Mesenchymal stem cell (in vitro differentiated cells and primary cell): ENCODE data around the gene SFTPA2.
"Not testable (repeated sequence)": the region's sequence is repeated elsewhere in the genome, so short reads cannot be mapped to it uniquely, and the experiment has no call there.

Source experiments
- DNase-seq: peaks from one replicate; pipeline ENCODE4 v3.0.0-alpha.2; 2013
- H2AFZ ChIP-seq: one replicate; pipeline ENCODE4 v1.6.1; 2013; ENCODE audit warnings: low read depth, mild to moderate bottlenecking, control low read depth, inconsistent platforms, low read length, moderate library complexity
- H2AK5ac ChIP-seq: 2 replicates; pipeline ENCODE4 v1.6.1; 2013; ENCODE audit warnings: low read length, moderate library complexity, mild to moderate bottlenecking, inconsistent platforms; ENCODE audit not compliant: severe bottlenecking
- H2BK120ac ChIP-seq: one replicate; pipeline ENCODE4 v1.6.1; 2013; ENCODE audit warnings: low read depth, mild to moderate bottlenecking, inconsistent platforms, low read length, moderate library complexity
- H2BK12ac ChIP-seq, 2 experiments: one replicate each; pipeline ENCODE4 v1.6.1; 2013; ENCODE audit warnings: inconsistent platforms in 2 of 2, low read length in 2 of 2, mild to moderate bottlenecking in 2 of 2, moderate library complexity in 2 of 2, control low read depth in 1 of 2
- H2BK15ac ChIP-seq: one replicate; pipeline ENCODE4 v1.6.1; 2013; ENCODE audit warnings: mild to moderate bottlenecking, low read depth, inconsistent platforms; ENCODE audit not compliant: poor library complexity, severe bottlenecking
- H2BK5ac ChIP-seq: 2 replicates; pipeline ENCODE4 v1.6.1; 2013; ENCODE audit warnings: low read depth, mild to moderate bottlenecking, low read length, control low read depth, inconsistent platforms; ENCODE audit not compliant: poor library complexity, severe bottlenecking
- H3K14ac ChIP-seq, 2 experiments: one replicate each; pipeline ENCODE4 v1.6.1; 2013; ENCODE audit warnings: inconsistent platforms in 2 of 2, low read length in 2 of 2, control low read depth in 1 of 2, mild to moderate bottlenecking in 1 of 2, moderate library complexity in 1 of 2
- H3K18ac ChIP-seq, 2 experiments: one replicate each; pipeline ENCODE4 v1.6.1; 2013; ENCODE audit warnings: inconsistent platforms in 2 of 2, low read length in 2 of 2, control low read depth in 1 of 2, low read depth in 1 of 2, mild to moderate bottlenecking in 1 of 2
- H3K23ac ChIP-seq, 2 experiments: one replicate each; pipeline ENCODE4 v1.6.1; 2013; ENCODE audit warnings: inconsistent platforms in 2 of 2, low read length in 2 of 2, mild to moderate bottlenecking in 2 of 2, moderate library complexity in 2 of 2, control low read depth in 1 of 2
- H3K27ac ChIP-seq: 2 replicates; pipeline ENCODE4 v1.5.1; 2013; ENCODE audit warnings: mild to moderate bottlenecking, moderate library complexity, low read length, control low read depth, inconsistent platforms; ENCODE audit not compliant: poor library complexity, severe bottlenecking
- H3K27me3 ChIP-seq, 2 experiments: 2 replicates each; pipeline versions ENCODE4 v1.6.1 to v1.7.0; 2013; ENCODE audit warnings: low read length in 2 of 2, mild to moderate bottlenecking in 2 of 2, moderate library complexity in 2 of 2, control low read depth in 1 of 2, inconsistent platforms in 1 of 2; ENCODE audit not compliant: control insufficient read depth in 1 of 2, insufficient read depth in 1 of 2
- H3K36me3 ChIP-seq, 2 experiments: 2 replicates each; pipeline versions ENCODE4 v1.6.1 to v1.7.0; 2013; ENCODE audit warnings: low read length in 2 of 2, control low read depth in 1 of 2, inconsistent platforms in 1 of 2, low read depth in 1 of 2, mild to moderate bottlenecking in 1 of 2; ENCODE audit not compliant: insufficient read depth in 2 of 2, control insufficient read depth in 1 of 2
- H3K4ac ChIP-seq, 2 experiments: one replicate each; pipeline ENCODE4 v1.6.1; 2013; ENCODE audit warnings: inconsistent platforms in 2 of 2, low read length in 2 of 2, mild to moderate bottlenecking in 2 of 2, moderate library complexity in 2 of 2, control low read depth in 1 of 2, low read depth in 1 of 2
- H3K4me1 ChIP-seq: 2 replicates; pipeline ENCODE4 v1.6.1; 2013; ENCODE audit warnings: low read depth, low read length, control low read depth; ENCODE audit not compliant: control insufficient read depth, insufficient read depth
- H3K4me2 ChIP-seq: 2 replicates; pipeline ENCODE4 v1.6.1; 2013; ENCODE audit warnings: low read length, mild to moderate bottlenecking, inconsistent platforms; ENCODE audit not compliant: poor library complexity, severe bottlenecking
- H3K4me3 ChIP-seq, 2 experiments: 2 replicates each; pipeline versions ENCODE4 v1.5.1 to v1.7.0; 2013; ENCODE audit warnings: low read length in 2 of 2, mild to moderate bottlenecking in 2 of 2, control low read depth in 1 of 2, low read depth in 1 of 2; ENCODE audit not compliant: insufficient read depth in 1 of 2
- H3K79me1 ChIP-seq: replicated peaks from 2 replicates; pipeline ENCODE4 v1.6.1; 2013; ENCODE audit warnings: mild to moderate bottlenecking, control low read depth, low read length, inconsistent platforms; ENCODE audit not compliant: poor library complexity, severe bottlenecking
- H3K9ac ChIP-seq: 2 replicates; pipeline ENCODE4 v1.7.0; 2013; ENCODE audit warnings: mild to moderate bottlenecking, low read length, moderate library complexity
- H3K9me3 ChIP-seq: 2 replicates; pipeline ENCODE4 v1.7.0; 2013; ENCODE audit warnings: mild to moderate bottlenecking, low read length; ENCODE audit not compliant: control insufficient read depth
- H4K8ac ChIP-seq: one replicate; pipeline ENCODE4 v1.6.1; 2013; ENCODE audit warnings: inconsistent platforms, mild to moderate bottlenecking, low read length, moderate library complexity
- H4K91ac ChIP-seq: one replicate; pipeline ENCODE4 v1.6.1; 2013; ENCODE audit warnings: mild to moderate bottlenecking, low read length, inconsistent platforms
- WGBS: methylation state at CpG from one replicate; pipeline ENCODE4 v1.1.7; 2013; ENCODE audit warnings: mixed read lengths; 5-methylcytosine and 5-hydroxymethylcytosine counted together

Gene SFTPA2

GRCh38 chr10:79517567-79517966 is 42.6 kb downstream of the SFTPA2 start:
- not testable (repeated sequence) for H3K4me3 ChIP-seq, H3K9me3 ChIP-seq, H3K9ac ChIP-seq, H3K36me3 ChIP-seq, H3K4me1 ChIP-seq, H3K23ac ChIP-seq, DNase-seq, H3K4ac ChIP-seq, H3K27me3 ChIP-seq, H4K8ac ChIP-seq, H3K14ac ChIP-seq, H2AFZ ChIP-seq, H2BK120ac ChIP-seq, H3K27ac ChIP-seq, H2AK5ac ChIP-seq, H4K91ac ChIP-seq, H3K4me2 ChIP-seq, H2BK12ac ChIP-seq, H2BK5ac ChIP-seq, H2BK15ac ChIP-seq, H3K79me1 ChIP-seq, H3K18ac ChIP-seq
- WGBS: no CpG with 5 or more reads among the region's 4 CpGs

DNA sequence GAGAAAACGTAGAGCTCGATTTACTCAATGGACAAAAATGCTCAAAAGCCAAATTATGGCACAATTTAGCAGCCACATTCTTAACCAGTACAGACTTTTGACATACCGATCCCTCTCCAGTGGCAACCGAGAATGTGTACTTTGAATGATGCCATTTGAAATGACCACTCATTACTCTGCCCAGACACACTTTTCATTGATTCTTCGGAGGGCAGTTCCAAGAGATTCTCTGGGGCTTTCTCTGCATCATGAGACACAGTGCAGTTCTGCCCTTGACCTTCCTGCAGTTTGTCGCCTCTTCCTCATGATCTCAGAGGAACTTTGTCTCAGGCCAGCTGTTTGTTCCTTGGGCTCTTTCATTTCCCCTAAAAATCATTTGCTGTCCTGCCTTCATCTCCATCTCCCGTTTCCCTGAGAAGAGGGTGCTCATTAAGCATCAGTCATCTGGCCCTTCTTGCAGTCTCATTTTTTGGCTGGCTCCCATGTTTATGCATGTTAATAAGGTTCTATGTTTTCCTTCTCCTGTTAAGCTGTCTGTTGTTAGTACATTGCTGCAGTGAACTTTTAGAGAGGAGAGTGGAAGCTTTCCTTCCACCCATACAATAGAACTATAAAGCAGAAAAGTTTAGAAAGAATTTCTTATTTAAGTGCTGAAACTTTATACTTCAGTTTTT is 43.5 kb downstream of the SFTPA2 start:
- H2BK12ac ChIP-seq, H3K27me3 ChIP-seq, H3K4me3 ChIP-seq, H3K23ac ChIP-seq, H2AK5ac ChIP-seq, H3K79me1 ChIP-seq, H4K8ac ChIP-seq, H3K9ac ChIP-seq, H3K4me1 ChIP-seq, H3K27ac ChIP-seq, H3K4ac ChIP-seq, H3K36me3 ChIP-seq, H3K9me3 ChIP-seq, H4K91ac ChIP-seq, H2BK15ac ChIP-seq, H3K4me2 ChIP-seq, H2AFZ ChIP-seq, H2BK120ac ChIP-seq, H2BK5ac ChIP-seq, H3K18ac ChIP-seq, H3K14ac ChIP-seq: not testable (repeated sequence)
- WGBS: 65% methylated on average over 4 of the region's 7 CpGs
- peak; percentile 8 for DNase-seq

DNA sequence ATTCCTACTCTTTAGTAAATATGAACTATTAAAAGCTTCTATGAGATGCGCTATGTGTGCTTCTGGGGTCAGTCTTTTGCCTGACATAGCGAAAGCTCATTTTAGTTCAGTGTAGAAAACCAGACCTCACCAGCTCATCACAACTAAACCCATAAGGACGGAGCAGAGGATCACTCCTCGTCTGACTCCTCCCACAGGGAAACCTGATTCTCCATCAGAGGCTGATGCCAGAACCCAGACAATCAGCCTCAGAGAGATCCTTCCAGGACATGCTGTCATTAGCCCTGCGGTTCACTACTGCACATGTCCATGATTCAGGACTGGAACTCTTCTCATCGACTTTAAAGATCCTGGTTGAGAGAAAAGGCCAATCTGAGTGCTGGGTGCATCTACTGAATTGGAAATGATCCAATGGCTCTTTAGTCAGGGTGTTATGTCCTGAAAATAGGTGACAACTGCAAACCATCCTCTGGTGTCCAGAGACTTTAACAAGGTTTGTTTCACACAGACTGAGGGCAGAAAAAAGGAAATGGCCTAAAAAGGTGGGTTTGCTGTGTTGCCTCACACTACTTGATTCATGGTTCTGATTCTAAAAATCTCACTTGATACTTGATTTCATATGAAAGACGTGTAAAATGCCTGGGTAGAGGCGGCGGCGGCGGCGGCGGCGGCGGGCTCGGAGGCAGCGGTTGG is 48.2 kb downstream of the SFTPA2 start, which contains the start of gene EIF5AL1:
EIF5AL1 (plus strand) TSS at position 643 of the 693 bp plus-strand sequence. CDS start 117 bp downstream, outside the sequence.
- H2BK15ac ChIP-seq, H3K4me1 ChIP-seq, H3K14ac ChIP-seq, H2BK120ac ChIP-seq, H3K36me3 ChIP-seq, H2BK5ac ChIP-seq, H3K27ac ChIP-seq, H4K91ac ChIP-seq, DNase-seq, H3K4me3 ChIP-seq, H3K18ac ChIP-seq, H3K9ac ChIP-seq, H2AFZ ChIP-seq, H2BK12ac ChIP-seq, H3K4ac ChIP-seq, H3K27me3 ChIP-seq, H3K9me3 ChIP-seq, H3K23ac ChIP-seq, H3K79me1 ChIP-seq, H3K4me2 ChIP-seq, H4K8ac ChIP-seq, H2AK5ac ChIP-seq: not testable (repeated sequence)
- 100% methylated on average over 2 of the region's 17 CpGs for WGBS

DNA sequence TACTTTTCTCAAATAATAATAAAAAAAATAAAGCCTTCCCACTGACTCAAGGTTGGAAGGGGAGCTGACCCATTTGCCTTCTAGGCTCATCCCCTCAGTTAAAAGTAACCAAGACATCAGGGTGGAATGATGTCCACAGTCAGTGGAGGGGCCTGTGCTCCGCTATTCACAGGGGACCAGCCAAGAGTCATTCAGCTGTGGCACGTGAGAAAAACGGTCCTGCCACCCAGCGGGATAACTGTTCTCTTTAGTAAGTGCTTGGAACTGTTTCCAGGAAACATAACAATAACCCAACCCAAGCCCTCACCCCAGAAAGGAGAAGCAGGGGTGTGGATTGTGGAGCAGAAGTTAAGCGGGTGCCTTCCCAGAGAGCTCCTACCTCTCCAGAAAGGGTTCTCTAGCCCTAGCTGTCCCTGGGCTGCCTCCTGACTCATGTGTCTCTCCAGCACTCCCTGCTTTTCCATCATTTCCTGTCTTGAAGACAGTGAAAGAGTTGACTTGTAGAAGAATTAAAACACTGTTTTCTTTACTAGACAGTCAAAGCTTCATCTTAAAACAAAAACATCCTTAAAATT is 50.2 kb downstream of the SFTPA2 start:
- not testable (repeated sequence) for H3K9ac ChIP-seq, H3K4me1 ChIP-seq, H2BK120ac ChIP-seq, H3K14ac ChIP-seq, H3K18ac ChIP-seq, H4K91ac ChIP-seq, H3K9me3 ChIP-seq, H3K36me3 ChIP-seq, H3K79me1 ChIP-seq, H3K27ac ChIP-seq, DNase-seq, H4K8ac ChIP-seq, H2BK5ac ChIP-seq, H3K4ac ChIP-seq, H2BK15ac ChIP-seq, H3K23ac ChIP-seq, H2AFZ ChIP-seq, H3K4me3 ChIP-seq, H3K4me2 ChIP-seq, H2AK5ac ChIP-seq, H2BK12ac ChIP-seq
- WGBS: no CpG with 5 or more reads among the region's 5 CpGs
- peaks cover 14 to 19% of the 10 kb centered on the region in 2 experiments for H3K27me3 ChIP-seq
